ENCODE measurements around the gene GLDN. TPM values are rescaled to one million over a fixed set of nuclear protein-coding genes. Genes with fewer than 3 reads are reported as not detected.

The GLDN gene
- total and polyA plus RNA-seq, 2 experiments from 2014 or later = 0.29 to 2.8 TPM

DNA sequence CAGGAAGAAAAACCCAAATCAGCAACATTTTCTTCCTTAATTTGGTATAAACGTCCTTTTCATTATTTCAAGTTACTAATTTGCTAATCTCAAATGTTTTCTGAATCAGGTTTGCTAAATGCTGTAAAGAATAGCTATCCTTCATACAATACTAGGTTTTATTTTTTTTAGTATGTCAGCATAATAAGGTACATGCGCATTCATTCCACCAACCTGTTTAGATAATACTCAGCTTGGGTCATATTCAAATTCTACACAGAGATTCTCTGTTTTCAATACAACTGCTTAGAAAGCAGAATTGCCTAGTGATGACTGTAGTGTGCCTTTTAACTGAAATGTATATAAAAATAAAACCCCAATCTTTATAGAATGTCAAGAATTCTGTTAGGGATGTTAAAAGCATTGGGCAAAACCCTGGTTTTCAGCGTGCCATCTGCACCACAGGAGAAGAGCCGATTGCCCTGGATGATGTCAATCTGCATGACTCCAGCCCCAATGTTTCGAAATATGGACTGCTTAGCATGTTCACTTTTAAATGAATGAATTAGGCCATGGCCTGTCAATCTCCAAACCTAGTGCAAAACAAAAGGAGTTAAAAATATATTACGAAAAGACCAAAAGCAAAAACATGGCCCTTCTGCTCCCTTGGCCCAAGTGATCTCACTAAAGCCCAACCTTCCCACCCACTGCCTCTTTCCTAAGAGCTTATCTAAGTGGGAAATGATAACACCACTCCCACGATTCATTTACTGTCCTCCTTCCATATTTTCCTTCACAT, 107.4 kb downstream of the GLDN start:
- H3F3A ChIP-seq (ENCODE audit: insufficient read depth) = peaks cover 8% of the 10 kb centered on the region; the same call in 1 of the 2 replicates
- no peak overlapping the region for H3K9ac ChIP-seq
- H3K9me2 ChIP-seq (ENCODE audit: insufficient read depth) = peaks cover 5% of the 10 kb centered on the region; the same call in 1 of the 2 replicates
- H3K9me3 ChIP-seq (ENCODE audit: low read depth) = no peaks in the 10 kb centered on the region
- no peaks in the 10 kb centered on the region for H4K20me1 ChIP-seq (ENCODE audit: insufficient read depth)
- H3K36me3 ChIP-seq (ENCODE audit: low read depth) = 0 out of 2 replicates have a peak, but pooled peaks cover 4% of the 10 kb centered on the region
- WGBS, 2 experiments (ENCODE audit: low coverage in 1 of 2, low lambda C conversion rate in 2 of 2, missing lambda C conversion rate in 2 of 2) = 84 to 87% methylated on average over 7 of the region's 7 CpGs
- DNase-seq = peak; percentile 12
- H3K27me3 ChIP-seq (replicated peaks; ENCODE audit: insufficient read depth) = no peaks in the 10 kb centered on the region
- H3K4me2 ChIP-seq (ENCODE audit: unreplicated experiment) = no peak overlapping the region
- in situ Hi-C loops (cut with MboI) = no loop called here
- H3K79me2 ChIP-seq (ENCODE audit: insufficient read depth) = no peaks in the 10 kb centered on the region
- H2AFZ ChIP-seq = no peak overlapping the region
- TF ChIP-seq EZH2 (IDR thresholded peaks at IDR 0.05; ENCODE audit: insufficient read depth, poor library complexity, severe bottlenecking) (no peak), EZH2phosphoT487 (IDR thresholded peaks at IDR 0.05; ENCODE audit: insufficient read depth, low read depth) (no peak)
- H3K4me1 ChIP-seq (ENCODE audit: insufficient read depth) = no peaks in the 10 kb centered on the region
- H3K27ac ChIP-seq = no peak overlapping the region
- H3K4me3 ChIP-seq = no peak overlapping the region

DNA sequence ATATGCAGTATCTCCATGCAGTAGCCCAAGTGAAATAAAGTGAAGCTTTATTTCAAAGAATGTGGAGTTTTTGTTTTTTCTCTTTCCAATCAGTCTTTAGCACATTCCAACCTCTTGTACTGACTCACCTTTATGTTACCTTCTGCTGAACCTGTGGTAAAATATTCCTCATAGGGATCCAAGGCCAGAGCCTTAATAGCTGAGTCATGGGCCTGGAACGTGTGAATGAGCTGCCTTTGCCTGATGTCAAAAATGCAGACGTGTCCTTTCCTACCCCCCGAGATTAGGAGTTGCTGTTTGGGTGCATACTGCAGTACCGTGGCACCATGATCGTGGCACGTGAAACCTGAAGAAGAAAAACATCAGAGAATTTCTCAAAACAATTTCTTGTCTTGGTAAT, 108.5 kb downstream of the GLDN start:
- DNase-seq = peak; percentile 3
- H3K36me3 ChIP-seq (ENCODE audit: low read depth) = 0 out of 2 replicates have a peak, but pooled peaks cover 4% of the 10 kb centered on the region
- TF ChIP-seq EZH2phosphoT487 (IDR thresholded peaks at IDR 0.05; ENCODE audit: insufficient read depth, low read depth) (no peak), EZH2 (IDR thresholded peaks at IDR 0.05; ENCODE audit: insufficient read depth, poor library complexity, severe bottlenecking) (no peak)
- no peak overlapping the region for H3K9ac ChIP-seq
- WGBS, 2 experiments (ENCODE audit: low coverage in 1 of 2, low lambda C conversion rate in 2 of 2, missing lambda C conversion rate in 2 of 2) = 72 to 73% methylated on average over 6 of the region's 6 CpGs
- no peak overlapping the region for H3K4me3 ChIP-seq
- no peak overlapping the region for H3K4me2 ChIP-seq (ENCODE audit: unreplicated experiment)
- no peaks in the 10 kb centered on the region for H3K79me2 ChIP-seq (ENCODE audit: insufficient read depth)
- peaks cover 8% of the 10 kb centered on the region; the same call in 1 of the 2 replicates for H3F3A ChIP-seq (ENCODE audit: insufficient read depth)
- no peaks in the 10 kb centered on the region for H4K20me1 ChIP-seq (ENCODE audit: insufficient read depth)
- H3K27ac ChIP-seq = no peak overlapping the region
- in situ Hi-C loops (cut with MboI) = no loop called here
- H3K9me3 ChIP-seq (ENCODE audit: low read depth) = no peaks in the 10 kb centered on the region
- peaks cover 6% of the 10 kb centered on the region; the same call in 1 of the 2 replicates for H3K9me2 ChIP-seq (ENCODE audit: insufficient read depth)
- H3K4me1 ChIP-seq (ENCODE audit: insufficient read depth) = no peaks in the 10 kb centered on the region
- H2AFZ ChIP-seq = no peak overlapping the region
- no peaks in the 10 kb centered on the region for H3K27me3 ChIP-seq (replicated peaks; ENCODE audit: insufficient read depth)

Small RNA genes lying within 50 kb of the gene (microRNA-seq; reads per million reads assigned to microRNA genes)
- not detected for gene MIR7973-1 (ENCODE audit: borderline number of aligned reads)
- not detected for gene MIR7973-2 (ENCODE audit: borderline number of aligned reads)

Small RNA genes lying within 50 kb of the gene (small RNA-seq; reads per million reads assigned to genes)
- not detected for gene AC020891.4 (ENCODE audit: low read depth, low replicate concordance)
- not detected for gene MIR7973-1 (ENCODE audit: low read depth, low replicate concordance)

Other genes with a start within 250 kb of the GLDN start
- gene TNFAIP8L3, start 246.7 kb upstream of the GLDN start, total RNA-seq (2014; rRNA removed; shearing (Covaris generic)) = 2.8 and 6.8 TPM in 2 replicates
- gene TNFAIP8L3, start 246.7 kb upstream of the GLDN start, polyA plus RNA-seq (2016; fragmentation: Nextera tagmentation; extraction: Ambion mirVana) = 2.0 and 2.5 TPM in 2 replicates
- gene CYP19A1, start 3.1 kb upstream of the GLDN start, total RNA-seq (2014; rRNA removed; shearing (Covaris generic)) = 0.51 and 0.76 TPM in 2 replicates
- gene CYP19A1, start 3.1 kb upstream of the GLDN start, polyA plus RNA-seq (2016; fragmentation: Nextera tagmentation; extraction: Ambion mirVana) = 0.85 and 1.2 TPM in 2 replicates

Measured in GM23248 (cell line).